ENCODE results near the gene ASIC3. TPM values are rescaled to one million over a fixed set of nuclear protein-coding genes. Genes with fewer than 3 reads are reported as not detected.

Gene ASIC3
- total and polyA plus RNA-seq, 3 experiments from 2014 or later = 2.6 to 3.6 TPM; not detected in 1

- Mint-ChIP-seq H3K4me1 (peaks cover 17 to 32% (median 26%) of the 10 kb centered on the region in 3 donors), H3K4me3 (peak overlapping the region in 2 of 7 donors; percentile 37 to 56), H3K27ac (no peak overlapping the region), H3K9me3 (no peaks in the 10 kb centered on the region), H3K36me3 (peaks cover 0 to 45% (median 0%) of the 10 kb centered on the region in 3 donors), H3K27me3 (no peaks in the 10 kb centered on the region)
- Histone ChIP-seq H3K36me3 (ENCODE audit: insufficient read depth, low read length) (peaks cover 11% of the 10 kb centered on the region), H3K9me3 (ENCODE audit: low read length) (no peaks in the 10 kb centered on the region), H3K4me3 (ENCODE audit: low read length) (no peak overlapping the region), H3K27ac (ENCODE audit: low read depth, low read length) (no peak overlapping the region), H3K27me3 (ENCODE audit: insufficient read depth, low read length, poor library complexity, severe bottlenecking) (no peaks in the 10 kb centered on the region), H3K4me1 (ENCODE audit: insufficient read depth, low read length) (peaks cover 26% of the 10 kb centered on the region)
- CTCF ChIA-PET = interaction anchor here (3.8 kb wide), 1 partner anchor 47 kb away, joined by 19 read pairs; no protein-coding TSS in a partner anchor
- DNase-seq = no peak
- POLR2A ChIA-PET = no interaction called here
These were observed 14.9 kb downstream of the ASIC3 start for GRCh38 chr7:151063212-151063561.

GRCh38 chr7:151064454-151064853 is 16.1 kb downstream of the ASIC3 start:
- no peaks in the 10 kb centered on the region for H3K9me3 ChIP-seq (ENCODE audit: low read length)
- no peak overlapping the region for H3K27ac ChIP-seq (ENCODE audit: low read depth, low read length)
- H3K36me3 ChIP-seq (ENCODE audit: insufficient read depth, low read length) = peaks cover 11% of the 10 kb centered on the region
- no peak overlapping the region for H3K4me3 ChIP-seq (ENCODE audit: low read length)
- Mint-ChIP-seq H3K36me3 (peaks cover 3 to 48% (median 4%) of the 10 kb centered on the region in 3 donors), H3K27me3 (no peaks in the 10 kb centered on the region), H3K4me3 (no peak overlapping the region), H3K4me1 (peaks cover 10 to 22% (median 17%) of the 10 kb centered on the region in 3 donors), H3K27ac (peak overlapping the region in 1 of 8 donors; percentile 10), H3K9me3 (no peaks in the 10 kb centered on the region)
- ChIA-PET POLR2A (no interaction called here), CTCF (no interaction called here)
- H3K27me3 ChIP-seq (ENCODE audit: insufficient read depth, low read length, poor library complexity, severe bottlenecking) = no peaks in the 10 kb centered on the region
- DNase-seq = no peak
- H3K4me1 ChIP-seq (ENCODE audit: insufficient read depth, low read length) = peaks cover 15% of the 10 kb centered on the region

GRCh38 chr7:151064993-151065392 is 16.7 kb downstream of the ASIC3 start:
- Mint-ChIP-seq H3K36me3 (peaks cover 3 to 54% (median 4%) of the 10 kb centered on the region in 3 donors), H3K4me1 (peaks cover 10 to 22% (median 17%) of the 10 kb centered on the region in 3 donors), H3K27me3 (no peaks in the 10 kb centered on the region), H3K27ac (no peak overlapping the region), H3K4me3 (no peak overlapping the region), H3K9me3 (no peaks in the 10 kb centered on the region)
- no peaks in the 10 kb centered on the region for H3K9me3 ChIP-seq (ENCODE audit: low read length)
- no peak overlapping the region for H3K4me3 ChIP-seq (ENCODE audit: low read length)
- H3K4me1 ChIP-seq (ENCODE audit: insufficient read depth, low read length) = peaks cover 15% of the 10 kb centered on the region
- CTCF ChIA-PET = no interaction called here
- peaks cover 11% of the 10 kb centered on the region for H3K36me3 ChIP-seq (ENCODE audit: insufficient read depth, low read length)
- H3K27me3 ChIP-seq (ENCODE audit: insufficient read depth, low read length, poor library complexity, severe bottlenecking) = no peaks in the 10 kb centered on the region
- no peak for DNase-seq
- POLR2A ChIA-PET = no interaction called here
- no peak overlapping the region for H3K27ac ChIP-seq (ENCODE audit: low read depth, low read length)

GRCh38 chr7:151065516-151065915 is 17.2 kb downstream of the ASIC3 start:
- CTCF ChIA-PET = no interaction called here
- no peaks in the 10 kb centered on the region for H3K9me3 Mint-ChIP-seq
- peaks cover 7 to 16% (median 13%) of the 10 kb centered on the region in 3 donors for H3K4me1 Mint-ChIP-seq
- H3K4me3 ChIP-seq (ENCODE audit: low read length) = no peak overlapping the region
- no peaks in the 10 kb centered on the region for H3K9me3 ChIP-seq (ENCODE audit: low read length)
- no peak for DNase-seq
- peak overlapping the region in 3 of 8 donors; percentile 17 to 84 (median 77) for H3K27ac Mint-ChIP-seq
- peaks cover 10% of the 10 kb centered on the region for H3K4me1 ChIP-seq (ENCODE audit: insufficient read depth, low read length)
- H3K27ac ChIP-seq (ENCODE audit: low read depth, low read length) = no peak overlapping the region
- H3K36me3 Mint-ChIP-seq = peaks cover 3 to 59% (median 4%) of the 10 kb centered on the region in 3 donors
- H3K36me3 ChIP-seq (ENCODE audit: insufficient read depth, low read length) = peaks cover 11% of the 10 kb centered on the region
- no peak overlapping the region for H3K4me3 Mint-ChIP-seq
- H3K27me3 ChIP-seq (ENCODE audit: insufficient read depth, low read length, poor library complexity, severe bottlenecking) = no peaks in the 10 kb centered on the region
- POLR2A ChIA-PET = no interaction called here
- H3K27me3 Mint-ChIP-seq = no peaks in the 10 kb centered on the region

DNA sequence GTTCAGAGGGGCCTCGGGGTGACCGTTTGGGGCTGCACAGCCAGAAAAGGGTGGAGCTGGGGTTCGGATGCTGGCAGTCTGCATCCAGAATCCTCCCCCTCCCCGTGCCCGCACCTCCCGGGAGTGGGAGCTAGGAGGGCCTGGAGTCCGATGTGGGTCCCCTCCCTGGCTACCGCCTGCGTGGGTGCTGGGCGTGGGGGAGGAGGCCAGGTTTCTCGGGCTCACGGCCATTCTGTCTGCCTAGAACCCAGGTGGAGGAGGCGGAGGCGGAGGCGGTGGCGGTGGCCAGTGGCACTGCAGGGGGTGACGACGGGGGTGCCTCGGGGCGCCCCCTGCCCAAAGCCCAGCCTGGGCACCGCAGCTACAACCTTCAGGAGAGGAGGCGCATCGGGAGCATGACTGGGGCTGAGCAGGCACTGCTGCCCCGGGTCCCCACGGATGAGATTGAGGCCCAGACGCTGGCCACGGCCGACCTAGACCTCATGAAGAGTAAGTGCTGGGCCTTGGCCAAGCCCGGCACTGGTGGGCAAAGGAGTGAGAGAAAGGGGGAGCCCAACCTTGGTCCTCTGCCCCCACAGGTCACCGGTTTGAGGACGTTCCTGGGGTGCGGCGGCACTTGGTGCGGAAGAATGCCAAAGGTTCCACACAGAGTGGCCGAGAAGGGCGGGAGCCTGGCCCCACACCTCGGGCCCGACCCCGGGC is 18.1 kb downstream of the ASIC3 start:
- no peak overlapping the region for H3K27ac ChIP-seq (ENCODE audit: low read depth, low read length)
- Mint-ChIP-seq H3K27me3 (no peaks in the 10 kb centered on the region), H3K9me3 (no peaks in the 10 kb centered on the region), H3K27ac (peak overlapping the region in 1 of 8 donors; percentile 57), H3K4me1 (peaks cover 1 to 7% (median 5%) of the 10 kb centered on the region in 3 donors), H3K4me3 (no peak overlapping the region), H3K36me3 (peaks cover 3 to 66% (median 4%) of the 10 kb centered on the region in 3 donors)
- peaks cover under 1% of the 10 kb centered on the region for H3K4me1 ChIP-seq (ENCODE audit: insufficient read depth, low read length)
- POLR2A ChIA-PET = interaction anchor here (0.8 kb wide), 1 partner anchor 17 kb away, joined by 3 read pairs; the partner anchor contains the start of gene TMUB1
- CTCF ChIA-PET = no interaction called here
- no peak overlapping the region for H3K4me3 ChIP-seq (ENCODE audit: low read length)
- peaks cover 11% of the 10 kb centered on the region for H3K36me3 ChIP-seq (ENCODE audit: insufficient read depth, low read length)
- DNase-seq = no peak
- H3K27me3 ChIP-seq (ENCODE audit: insufficient read depth, low read length, poor library complexity, severe bottlenecking) = no peaks in the 10 kb centered on the region
- no peaks in the 10 kb centered on the region for H3K9me3 ChIP-seq (ENCODE audit: low read length)

DNA sequence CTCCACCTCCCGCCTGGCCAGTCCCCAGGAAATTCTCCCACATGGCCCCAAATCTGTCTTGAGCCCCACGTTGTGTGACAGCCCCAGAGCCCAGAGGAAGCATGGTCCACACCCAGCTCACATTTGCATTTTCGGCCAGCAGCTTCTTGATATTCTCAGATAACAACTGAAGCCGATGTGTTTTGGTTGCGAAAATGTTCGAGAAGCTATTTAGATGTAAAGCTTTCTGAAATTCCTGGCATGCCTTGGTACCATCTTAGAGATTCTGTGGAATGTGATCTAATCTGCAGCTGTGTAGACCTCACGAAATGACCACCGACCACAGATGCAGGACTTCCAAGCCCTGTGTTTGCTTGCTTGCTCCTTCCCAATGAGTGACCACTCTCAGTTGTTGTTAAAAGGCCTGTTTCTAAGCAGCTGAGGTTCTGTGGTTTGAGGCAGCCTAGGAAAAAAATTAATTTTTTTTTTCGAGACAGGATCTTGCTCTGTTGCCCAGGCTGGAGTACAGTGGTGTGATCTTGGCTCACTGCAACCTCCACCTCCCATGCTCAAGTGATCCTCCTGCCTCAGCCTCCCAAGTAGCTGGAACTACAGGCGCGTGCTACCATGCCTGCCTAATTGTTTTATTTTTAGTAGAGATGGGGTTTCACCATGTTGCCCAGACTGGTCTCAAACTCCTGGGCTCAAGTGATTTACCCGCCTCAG is 19.9 kb downstream of the ASIC3 start:
- CTCF ChIA-PET = interaction anchor here (0.9 to 2.9 kb wide), 3 partner anchors 10 to 54 kb away, joined by 3 to 9 read pairs (median 3); no protein-coding TSS in a partner anchor
- Histone ChIP-seq H3K4me3 (ENCODE audit: low read length) (no peak overlapping the region), H3K27me3 (ENCODE audit: insufficient read depth, low read length, poor library complexity, severe bottlenecking) (no peaks in the 10 kb centered on the region), H3K36me3 (ENCODE audit: insufficient read depth, low read length) (peaks cover 11% of the 10 kb centered on the region), H3K27ac (ENCODE audit: low read depth, low read length) (no peak overlapping the region), H3K9me3 (ENCODE audit: low read length) (no peaks in the 10 kb centered on the region), H3K4me1 (ENCODE audit: insufficient read depth, low read length) (no peaks in the 10 kb centered on the region)
- Mint-ChIP-seq H3K4me1 (no peaks in the 10 kb centered on the region), H3K27me3 (no peaks in the 10 kb centered on the region), H3K27ac (no peak overlapping the region), H3K4me3 (no peak overlapping the region), H3K9me3 (no peaks in the 10 kb centered on the region), H3K36me3 (peaks cover 3 to 71% (median 4%) of the 10 kb centered on the region in 3 donors)
- POLR2A ChIA-PET = interaction anchor here (0.7 kb wide), 1 partner anchor 134 kb away, joined by 6 read pairs; no protein-coding TSS in a partner anchor
- DNase-seq = no peak

GRCh38 chr7:151069841-151070573 is 21.7 kb downstream of the ASIC3 start:
- DNase-seq = no peak
- Histone ChIP-seq H3K4me3 (ENCODE audit: low read length) (no peak overlapping the region), H3K27me3 (ENCODE audit: insufficient read depth, low read length, poor library complexity, severe bottlenecking) (no peaks in the 10 kb centered on the region), H3K27ac (ENCODE audit: low read depth, low read length) (no peak overlapping the region), H3K36me3 (ENCODE audit: insufficient read depth, low read length) (peaks cover 4% of the 10 kb centered on the region), H3K4me1 (ENCODE audit: insufficient read depth, low read length) (no peaks in the 10 kb centered on the region), H3K9me3 (ENCODE audit: low read length) (no peaks in the 10 kb centered on the region)
- Mint-ChIP-seq H3K4me1 (no peaks in the 10 kb centered on the region), H3K36me3 (peaks cover 3 to 72% (median 4%) of the 10 kb centered on the region in 3 donors), H3K27ac (no peak overlapping the region), H3K27me3 (no peaks in the 10 kb centered on the region), H3K4me3 (no peak overlapping the region), H3K9me3 (no peaks in the 10 kb centered on the region)
- ChIA-PET POLR2A (no interaction called here), CTCF (interaction anchor here (2.9 kb wide), 1 partner anchor 41 kb away, joined by 9 read pairs; no protein-coding TSS in a partner anchor)

All from CD8-positive, alpha-beta memory T cell (primary cell).